ENCODE data around the gene NOCT. TPM values are rescaled to one million over a fixed set of nuclear protein-coding genes. Genes with fewer than 3 reads are reported as not detected.
A peak's percentile ranks its signal among the peaks of the same experiment; 100 is the strongest.
"Not testable (repeated sequence)": the region's sequence is repeated elsewhere in the genome, so short reads cannot be mapped to it uniquely, and the experiment has no call there.

NOCT gene
- total RNA-seq, 1 experiment from 2014 or later = 21.5 TPM

GRCh38 chr4:139054791-139055505, 39.4 kb downstream of the NOCT start:
- intact Hi-C loops (cut with micrococcal nuclease; ENCODE audit: unreplicated experiment) = loop anchor here (2.0 kb wide), 1 partner anchor 28 kb away; no protein-coding TSS in a partner anchor
- peak overlapping the region; percentile 13 for H3K27ac Mint-ChIP-seq (ENCODE audit: unreplicated experiment)
- Histone ChIP-seq H3K9me3 (no peaks in the 10 kb centered on the region), H3K36me3 (ENCODE audit: control insufficient read depth, insufficient read depth, low read length) (no peaks in the 10 kb centered on the region; the same call in 1 of the 2 replicates), H3K27me3 (replicated peaks; ENCODE audit: control insufficient read depth, insufficient read depth, low read length) (no peaks in the 10 kb centered on the region), H3K4me3 (ENCODE audit: low read depth, low read length) (no peak overlapping the region), H3K4me1 (peaks cover 21% of the 10 kb centered on the region)
- TF ChIP-seq CTCF (IDR thresholded peaks at IDR 0.05; ENCODE audit: insufficient read depth in 1 of 2, low read depth in 1 of 2, low read length in 1 of 2, severe bottlenecking in 1 of 2, unreplicated experiment in 1 of 2) = no peak
- ChIA-PET CTCF (interaction anchor here (1.6 kb wide), 1 partner anchor 24 kb away, joined by 8 read pairs; no protein-coding TSS in a partner anchor), POLR2A (no interaction called here)
- peak overlapping the region; percentile 3 for H3K4me3 Mint-ChIP-seq (ENCODE audit: unreplicated experiment)
- H3K4me1 Mint-ChIP-seq (ENCODE audit: low read depth, unreplicated experiment) = peaks cover 21% of the 10 kb centered on the region
- H3K36me3 Mint-ChIP-seq (ENCODE audit: insufficient read depth, unreplicated experiment) = peaks cover 77% of the 10 kb centered on the region
- DNase-seq = peak in 1 of 2 experiments; percentile 14
- BruUV-seq (replicated peaks) = no TSS peak
- H3K27me3 Mint-ChIP-seq (ENCODE audit: insufficient read depth, unreplicated experiment) = no peaks in the 10 kb centered on the region
- no peaks in the 10 kb centered on the region for H3K9me3 Mint-ChIP-seq (ENCODE audit: unreplicated experiment)

GRCh38 chr4:139059026-139059425, 43.4 kb downstream of the NOCT start:
- CTCF ChIA-PET, H3K9me3 ChIP-seq: not testable (repeated sequence)
- POLR2A ChIA-PET = interaction anchor here (0.6 kb wide), 2 partner anchors 24 to 119 kb away, joined by 3 to 4 read pairs; no protein-coding TSS in a partner anchor

GRCh38 chr4:139060591-139060990, 45.0 kb downstream of the NOCT start:
- no peak for TF ChIP-seq CTCF (IDR thresholded peaks at IDR 0.05; ENCODE audit: insufficient read depth in 1 of 2, low read depth in 1 of 2, low read length in 1 of 2, severe bottlenecking in 1 of 2, unreplicated experiment in 1 of 2)
- no peaks in the 10 kb centered on the region for H3K9me3 Mint-ChIP-seq (ENCODE audit: unreplicated experiment)
- no peaks in the 10 kb centered on the region for H3K36me3 ChIP-seq (ENCODE audit: control insufficient read depth, insufficient read depth, low read length)
- no peak overlapping the region for H3K4me3 Mint-ChIP-seq (ENCODE audit: unreplicated experiment)
- H3K4me3 ChIP-seq (ENCODE audit: low read depth, low read length) = no peak overlapping the region
- BruUV-seq (replicated peaks) = no TSS peak
- H3K27me3 Mint-ChIP-seq (ENCODE audit: insufficient read depth, unreplicated experiment) = no peaks in the 10 kb centered on the region
- H3K9me3 ChIP-seq = no peaks in the 10 kb centered on the region
- no peak for DNase-seq
- H3K4me1 ChIP-seq = peaks cover 6% of the 10 kb centered on the region
- intact Hi-C loops (cut with micrococcal nuclease; ENCODE audit: unreplicated experiment) = no loop called here
- peaks cover 94% of the 10 kb centered on the region for H3K36me3 Mint-ChIP-seq (ENCODE audit: insufficient read depth, unreplicated experiment)
- H3K27me3 ChIP-seq (replicated peaks; ENCODE audit: control insufficient read depth, insufficient read depth, low read length) = no peaks in the 10 kb centered on the region
- POLR2A ChIA-PET = no interaction called here
- CTCF ChIA-PET = no interaction called here
- H3K27ac Mint-ChIP-seq (ENCODE audit: unreplicated experiment) = no peak overlapping the region
- H3K4me1 Mint-ChIP-seq (ENCODE audit: low read depth, unreplicated experiment) = peaks cover 7% of the 10 kb centered on the region

More at GRCh38 chr4:139059026-139059425, 43.4 kb downstream of the NOCT start:
- H3K27me3 ChIP-seq (replicated peaks; ENCODE audit: control insufficient read depth, insufficient read depth, low read length); H3K27ac Mint-ChIP-seq (ENCODE audit: unreplicated experiment); BruUV-seq (replicated peaks); H3K36me3 ChIP-seq (ENCODE audit: control insufficient read depth, insufficient read depth, low read length); DNase-seq; H3K9me3 Mint-ChIP-seq (ENCODE audit: unreplicated experiment); H3K4me3 ChIP-seq (ENCODE audit: low read depth, low read length); H3K4me3 Mint-ChIP-seq (ENCODE audit: unreplicated experiment); intact Hi-C loops (cut with micrococcal nuclease; ENCODE audit: unreplicated experiment); H3K27me3 Mint-ChIP-seq (ENCODE audit: insufficient read depth, unreplicated experiment): not testable (repeated sequence)
- Mint-ChIP-seq H3K36me3 (ENCODE audit: insufficient read depth, unreplicated experiment) (peaks cover 94% of the 10 kb centered on the region), H3K4me1 (ENCODE audit: low read depth, unreplicated experiment) (peaks cover 21% of the 10 kb centered on the region)
- H3K4me1 ChIP-seq = peaks cover 21% of the 10 kb centered on the region
